ENCODE results near the gene RIN3. TPM values are rescaled to one million over a fixed set of nuclear protein-coding genes. Genes with fewer than 3 reads are reported as not detected.

The RIN3 gene
- total RNA-seq, 1 experiment from 2014 or later = 10.9 TPM

- Histone ChIP-seq H3K36me3 (ENCODE audit: control insufficient read depth, insufficient read depth, low read length) (no peaks in the 10 kb centered on the region), H3K4me1 (ENCODE audit: control insufficient read depth, insufficient read depth, low read length) (peaks cover 2% of the 10 kb centered on the region), H3K9me3 (ENCODE audit: control insufficient read depth, insufficient read depth, low read depth, low read length) (no peaks in the 10 kb centered on the region), H3K4me3 (ENCODE audit: low read depth in 2 of 2, low read length in 2 of 2) (no peak overlapping the region), H3K27me3 (ENCODE audit: control insufficient read depth, insufficient read depth, low read length) (no peaks in the 10 kb centered on the region), H3K27ac (ENCODE audit: low read length) (no peak overlapping the region)
- ChIA-PET CTCF (interaction anchor here (0.5 kb wide), 1 partner anchor 130 kb away, joined by 9 read pairs; no protein-coding TSS in a partner anchor), POLR2A (no interaction called here)
- no peak for DNase-seq (ENCODE audit: low read depth, low spot score)
- no TSS peak for BruUV-seq (replicated peaks)
- no peak for TF ChIP-seq SIN3A (IDR thresholded peaks at IDR 0.05; ENCODE audit: borderline replicate concordance, insufficient read depth, low read depth, low read length)
- TF ChIP-seq, protein P1, sequence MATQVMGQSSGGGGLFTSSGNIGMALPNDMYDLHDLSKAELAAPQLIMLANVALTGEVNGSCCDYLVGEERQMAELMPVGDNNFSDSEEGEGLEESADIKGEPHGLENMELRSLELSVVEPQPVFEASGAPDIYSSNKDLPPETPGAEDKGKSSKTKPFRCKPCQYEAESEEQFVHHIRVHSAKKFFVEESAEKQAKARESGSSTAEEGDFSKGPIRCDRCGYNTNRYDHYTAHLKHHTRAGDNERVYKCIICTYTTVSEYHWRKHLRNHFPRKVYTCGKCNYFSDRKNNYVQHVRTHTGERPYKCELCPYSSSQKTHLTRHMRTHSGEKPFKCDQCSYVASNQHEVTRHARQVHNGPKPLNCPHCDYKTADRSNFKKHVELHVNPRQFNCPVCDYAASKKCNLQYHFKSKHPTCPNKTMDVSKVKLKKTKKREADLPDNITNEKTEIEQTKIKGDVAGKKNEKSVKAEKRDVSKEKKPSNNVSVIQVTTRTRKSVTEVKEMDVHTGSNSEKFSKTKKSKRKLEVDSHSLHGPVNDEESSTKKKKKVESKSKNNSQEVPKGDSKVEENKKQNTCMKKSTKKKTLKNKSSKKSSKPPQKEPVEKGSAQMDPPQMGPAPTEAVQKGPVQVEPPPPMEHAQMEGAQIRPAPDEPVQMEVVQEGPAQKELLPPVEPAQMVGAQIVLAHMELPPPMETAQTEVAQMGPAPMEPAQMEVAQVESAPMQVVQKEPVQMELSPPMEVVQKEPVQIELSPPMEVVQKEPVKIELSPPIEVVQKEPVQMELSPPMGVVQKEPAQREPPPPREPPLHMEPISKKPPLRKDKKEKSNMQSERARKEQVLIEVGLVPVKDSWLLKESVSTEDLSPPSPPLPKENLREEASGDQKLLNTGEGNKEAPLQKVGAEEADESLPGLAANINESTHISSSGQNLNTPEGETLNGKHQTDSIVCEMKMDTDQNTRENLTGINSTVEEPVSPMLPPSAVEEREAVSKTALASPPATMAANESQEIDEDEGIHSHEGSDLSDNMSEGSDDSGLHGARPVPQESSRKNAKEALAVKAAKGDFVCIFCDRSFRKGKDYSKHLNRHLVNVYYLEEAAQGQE (IDR thresholded peaks at IDR 0.05; ENCODE audit: insufficient read depth in 1 of 2, low read depth in 2 of 2, low read length in 1 of 2) = no peak
- TF ChIP-seq TCF7L2 (IDR thresholded peaks at IDR 0.05; ENCODE audit: low read depth, low read length) = no peak
- no peak for TF ChIP-seq POLR2AphosphoS5 (IDR thresholded peaks at IDR 0.05; ENCODE audit: low read depth, low read length)
- TF ChIP-seq, protein P2, sequence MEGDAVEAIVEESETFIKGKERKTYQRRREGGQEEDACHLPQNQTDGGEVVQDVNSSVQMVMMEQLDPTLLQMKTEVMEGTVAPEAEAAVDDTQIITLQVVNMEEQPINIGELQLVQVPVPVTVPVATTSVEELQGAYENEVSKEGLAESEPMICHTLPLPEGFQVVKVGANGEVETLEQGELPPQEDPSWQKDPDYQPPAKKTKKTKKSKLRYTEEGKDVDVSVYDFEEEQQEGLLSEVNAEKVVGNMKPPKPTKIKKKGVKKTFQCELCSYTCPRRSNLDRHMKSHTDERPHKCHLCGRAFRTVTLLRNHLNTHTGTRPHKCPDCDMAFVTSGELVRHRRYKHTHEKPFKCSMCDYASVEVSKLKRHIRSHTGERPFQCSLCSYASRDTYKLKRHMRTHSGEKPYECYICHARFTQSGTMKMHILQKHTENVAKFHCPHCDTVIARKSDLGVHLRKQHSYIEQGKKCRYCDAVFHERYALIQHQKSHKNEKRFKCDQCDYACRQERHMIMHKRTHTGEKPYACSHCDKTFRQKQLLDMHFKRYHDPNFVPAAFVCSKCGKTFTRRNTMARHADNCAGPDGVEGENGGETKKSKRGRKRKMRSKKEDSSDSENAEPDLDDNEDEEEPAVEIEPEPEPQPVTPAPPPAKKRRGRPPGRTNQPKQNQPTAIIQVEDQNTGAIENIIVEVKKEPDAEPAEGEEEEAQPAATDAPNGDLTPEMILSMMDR (IDR thresholded peaks at IDR 0.05) = no peak
- intact Hi-C loops (cut with micrococcal nuclease; ENCODE audit: unreplicated experiment) = no loop called here
- no peak for ATAC-seq
- in situ Hi-C loops (cut with HindIII; ENCODE audit: low pct_unique_long_range_greater_than_20kb, low sequenced_read_pairs) = no loop called here
These were observed 2.9 kb downstream of the RIN3 start for GRCh38 chr14:92516344-92516965.

DNA sequence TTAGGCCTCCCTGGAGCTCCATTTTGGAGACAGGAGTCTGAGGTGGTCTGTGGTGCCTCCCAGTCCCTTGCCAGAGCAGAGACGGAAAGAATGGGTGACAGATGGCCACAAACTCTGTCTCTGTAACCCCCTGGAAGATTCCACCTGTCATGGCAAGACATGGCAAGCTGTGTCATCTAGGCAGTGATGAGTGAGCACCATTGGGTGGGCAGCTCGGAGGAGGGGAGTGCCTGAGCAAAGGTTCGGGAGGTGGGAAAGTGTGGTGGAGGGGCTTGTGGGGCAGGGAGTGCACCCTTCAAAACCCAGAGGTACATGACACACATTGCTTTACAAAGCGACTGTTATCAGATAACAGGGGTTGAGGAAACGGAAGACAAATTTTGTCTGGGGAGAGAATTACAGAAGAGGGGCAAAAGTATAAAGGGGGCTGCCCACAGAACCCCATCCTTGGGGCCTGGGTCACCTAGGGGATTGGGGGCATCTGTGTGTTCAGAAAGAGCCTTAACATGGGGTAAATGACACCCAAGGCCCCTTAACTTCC lies 3.5 kb downstream of the RIN3 start:
- no peak overlapping the region for H3K4me3 ChIP-seq (ENCODE audit: low read depth in 2 of 2, low read length in 2 of 2)
- POLR2A ChIA-PET = no interaction called here
- H3K27me3 ChIP-seq (ENCODE audit: control insufficient read depth, insufficient read depth, low read length) = no peaks in the 10 kb centered on the region
- H3K36me3 ChIP-seq (ENCODE audit: control insufficient read depth, insufficient read depth, low read length) = no peaks in the 10 kb centered on the region
- ATAC-seq (no peak), DNase-seq (ENCODE audit: low read depth, low spot score) (no peak)
- H3K27ac ChIP-seq (ENCODE audit: low read length) = no peak overlapping the region
- intact Hi-C loops (cut with micrococcal nuclease; ENCODE audit: unreplicated experiment) (no loop called here), in situ Hi-C loops (cut with HindIII; ENCODE audit: low pct_unique_long_range_greater_than_20kb, low sequenced_read_pairs) (no loop called here)
- no peaks in the 10 kb centered on the region; the same call in 1 of the 2 replicates for H3K4me1 ChIP-seq (ENCODE audit: control insufficient read depth, insufficient read depth, low read length)
- CTCF ChIA-PET = no interaction called here
- TF ChIP-seq POLR2AphosphoS5 (IDR thresholded peaks at IDR 0.05; ENCODE audit: low read depth, low read length) (no peak), TCF7L2 (IDR thresholded peaks at IDR 0.05; ENCODE audit: low read depth, low read length) (no peak), SIN3A (IDR thresholded peaks at IDR 0.05; ENCODE audit: borderline replicate concordance, insufficient read depth, low read depth, low read length) (no peak)
- TF ChIP-seq, protein P2 (IDR thresholded peaks at IDR 0.05) = no peak
- TF ChIP-seq, protein P1 (IDR thresholded peaks at IDR 0.05; ENCODE audit: insufficient read depth in 1 of 2, low read depth in 2 of 2, low read length in 1 of 2) = no peak
- BruUV-seq (replicated peaks) = no TSS peak
- H3K9me3 ChIP-seq (ENCODE audit: control insufficient read depth, insufficient read depth, low read depth, low read length) = no peaks in the 10 kb centered on the region

Data from Panc1 (cell line).